ENCODE data around the gene SLC13A4.
"Not testable (repeated sequence)": the region's sequence is repeated elsewhere in the genome, so short reads cannot be mapped to it uniquely, and the experiment has no call there.

The SLC13A4 gene, protein sequence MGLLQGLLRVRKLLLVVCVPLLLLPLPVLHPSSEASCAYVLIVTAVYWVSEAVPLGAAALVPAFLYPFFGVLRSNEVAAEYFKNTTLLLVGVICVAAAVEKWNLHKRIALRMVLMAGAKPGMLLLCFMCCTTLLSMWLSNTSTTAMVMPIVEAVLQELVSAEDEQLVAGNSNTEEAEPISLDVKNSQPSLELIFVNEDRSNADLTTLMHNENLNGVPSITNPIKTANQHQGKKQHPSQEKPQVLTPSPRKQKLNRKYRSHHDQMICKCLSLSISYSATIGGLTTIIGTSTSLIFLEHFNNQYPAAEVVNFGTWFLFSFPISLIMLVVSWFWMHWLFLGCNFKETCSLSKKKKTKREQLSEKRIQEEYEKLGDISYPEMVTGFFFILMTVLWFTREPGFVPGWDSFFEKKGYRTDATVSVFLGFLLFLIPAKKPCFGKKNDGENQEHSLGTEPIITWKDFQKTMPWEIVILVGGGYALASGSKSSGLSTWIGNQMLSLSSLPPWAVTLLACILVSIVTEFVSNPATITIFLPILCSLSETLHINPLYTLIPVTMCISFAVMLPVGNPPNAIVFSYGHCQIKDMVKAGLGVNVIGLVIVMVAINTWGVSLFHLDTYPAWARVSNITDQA

DNA sequence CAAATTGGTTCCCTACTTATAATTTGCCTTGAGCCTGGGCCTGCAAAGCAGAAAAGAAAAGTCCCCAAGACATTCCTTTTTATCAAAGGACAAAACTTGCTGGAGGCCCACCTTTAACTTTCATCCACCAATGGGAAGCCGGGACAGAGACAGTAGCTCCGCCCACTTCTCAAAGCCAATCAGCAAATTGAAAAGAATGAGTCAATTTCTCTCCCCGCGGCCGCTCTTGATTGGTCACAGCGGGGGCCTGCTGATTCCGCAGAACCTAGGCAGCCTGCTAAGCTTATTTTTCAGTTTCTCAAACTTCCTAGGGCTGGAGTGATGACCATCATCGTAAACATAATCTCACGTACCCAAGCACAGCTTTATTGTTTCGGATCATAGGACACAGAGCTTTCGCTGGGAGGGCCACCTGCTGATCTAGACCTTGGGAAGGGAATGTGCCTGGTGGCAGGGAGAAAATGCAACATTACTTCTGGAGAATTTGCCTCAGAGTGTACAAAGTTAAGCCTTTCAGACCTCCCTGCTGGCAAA, at the start of gene SLC13A4:
Gene SLC13A4 (minus strand): TSS at position 51 of the 534 bp plus-strand sequence. CDS start 690 bp downstream, outside the sequence.
- DNase-seq = no peak

DNA sequence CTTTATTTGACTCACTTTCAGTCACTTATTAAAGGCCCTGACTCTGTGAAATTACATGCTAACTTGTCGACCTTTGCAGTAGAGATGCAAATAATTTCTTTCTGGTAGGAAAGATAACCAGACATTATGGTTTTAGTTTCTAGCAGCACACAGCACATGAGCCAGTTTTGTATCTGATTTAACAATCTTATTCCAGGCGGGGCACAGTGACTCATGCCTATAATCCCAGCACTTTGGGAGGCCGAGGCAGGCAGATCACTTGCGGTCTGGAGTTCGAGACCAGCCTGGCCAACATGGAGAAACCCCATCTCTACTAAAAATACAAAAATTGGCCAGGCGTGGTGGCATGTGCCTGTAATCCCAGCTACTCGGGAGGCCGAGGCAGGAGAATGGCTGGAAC, 47.9 kb upstream of the SLC13A4 start:
- not testable (repeated sequence) for DNase-seq

DNA sequence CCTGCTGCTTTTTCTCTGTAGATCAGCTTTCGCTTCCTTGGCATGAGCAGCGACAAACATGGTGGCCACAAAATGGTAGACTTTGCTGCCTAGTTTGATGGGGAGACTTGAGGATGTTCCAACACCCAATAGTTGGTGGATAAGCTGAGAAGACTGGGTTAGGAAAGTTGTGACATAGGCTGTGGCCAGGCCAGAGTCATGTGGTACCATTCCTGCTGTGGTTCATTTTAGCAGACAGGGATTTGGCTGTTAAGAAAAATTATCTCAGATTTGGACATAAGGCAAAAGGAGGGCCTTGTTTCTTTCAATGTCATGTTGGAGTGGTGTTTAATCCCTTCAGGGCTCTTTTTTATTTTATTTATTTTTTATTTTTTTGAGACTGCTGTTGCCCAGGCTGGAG, 47.2 kb upstream of the SLC13A4 start:
- DNase-seq = no peak

DNA sequence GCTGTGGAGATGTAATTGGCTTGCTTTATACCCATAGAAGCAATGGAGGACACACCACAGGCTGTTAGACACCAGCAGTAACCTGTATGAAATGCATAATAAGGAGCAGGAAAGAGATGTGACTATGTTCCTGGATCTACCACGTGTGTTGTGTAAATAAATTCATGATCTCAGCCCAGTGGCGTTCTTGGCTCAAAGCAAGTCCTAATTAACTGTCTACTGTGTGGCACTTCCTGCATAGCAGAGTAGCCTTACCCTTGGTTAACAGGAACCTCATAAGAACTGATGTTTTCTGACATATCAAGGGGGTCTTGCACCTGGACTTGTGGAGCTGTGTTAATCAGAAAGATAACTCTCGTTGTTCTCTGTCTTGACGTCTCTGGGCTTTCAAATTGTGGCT, 46.3 kb upstream of the SLC13A4 start:
- peak in 1 of 2 experiments; percentile 55 for DNase-seq

DNA sequence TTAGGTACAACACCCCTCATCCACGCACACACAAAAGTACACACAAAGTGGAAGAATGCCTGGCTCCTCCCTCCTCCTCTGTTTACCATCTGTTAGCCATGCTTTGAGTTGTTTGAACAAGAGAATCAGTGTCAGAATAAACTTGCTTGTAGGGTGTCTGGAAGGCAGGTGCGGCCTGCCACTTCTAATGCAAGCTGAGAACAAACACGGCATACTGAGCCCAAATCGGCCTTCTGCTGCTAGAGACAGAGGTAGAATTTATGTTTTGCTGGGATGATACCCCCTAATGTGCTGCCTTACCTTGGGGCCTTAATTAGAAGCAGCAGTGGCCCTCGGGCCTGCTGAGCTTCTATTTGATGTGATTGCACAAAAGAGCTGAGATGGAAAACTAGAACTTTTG, 45.5 kb upstream of the SLC13A4 start:
- peak in 1 of 2 experiments; percentile 50 for DNase-seq

DNA sequence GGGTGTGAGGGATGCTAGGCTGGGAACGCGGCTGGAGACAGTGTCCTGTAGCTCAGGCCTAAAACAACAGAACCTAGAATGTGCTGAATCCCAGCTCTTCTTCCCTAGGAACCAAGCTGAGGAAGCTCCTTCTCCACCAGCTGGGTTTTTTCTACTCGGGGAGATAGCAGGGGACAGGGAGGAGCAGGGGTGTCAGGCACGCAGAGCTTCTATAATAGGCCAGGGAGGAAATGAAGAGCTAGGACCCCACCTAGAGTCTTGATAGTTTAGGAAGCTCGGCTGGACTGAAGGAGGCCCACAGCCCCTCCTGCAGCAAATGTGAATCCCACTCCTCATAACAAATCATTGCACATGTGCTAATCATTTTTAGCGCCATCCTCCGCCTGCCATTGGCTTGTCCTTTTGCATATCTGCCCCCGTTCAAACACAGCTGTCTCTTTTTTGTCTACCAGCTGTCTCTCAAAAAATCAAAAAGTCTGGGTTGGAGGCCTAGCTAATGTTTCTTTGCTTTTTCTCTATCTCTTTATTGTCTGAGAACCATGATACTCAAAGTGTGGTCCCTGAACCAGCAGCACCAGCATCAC, 44.7 kb upstream of the SLC13A4 start:
- peak in 1 of 2 experiments; percentile 9 for DNase-seq

DNA sequence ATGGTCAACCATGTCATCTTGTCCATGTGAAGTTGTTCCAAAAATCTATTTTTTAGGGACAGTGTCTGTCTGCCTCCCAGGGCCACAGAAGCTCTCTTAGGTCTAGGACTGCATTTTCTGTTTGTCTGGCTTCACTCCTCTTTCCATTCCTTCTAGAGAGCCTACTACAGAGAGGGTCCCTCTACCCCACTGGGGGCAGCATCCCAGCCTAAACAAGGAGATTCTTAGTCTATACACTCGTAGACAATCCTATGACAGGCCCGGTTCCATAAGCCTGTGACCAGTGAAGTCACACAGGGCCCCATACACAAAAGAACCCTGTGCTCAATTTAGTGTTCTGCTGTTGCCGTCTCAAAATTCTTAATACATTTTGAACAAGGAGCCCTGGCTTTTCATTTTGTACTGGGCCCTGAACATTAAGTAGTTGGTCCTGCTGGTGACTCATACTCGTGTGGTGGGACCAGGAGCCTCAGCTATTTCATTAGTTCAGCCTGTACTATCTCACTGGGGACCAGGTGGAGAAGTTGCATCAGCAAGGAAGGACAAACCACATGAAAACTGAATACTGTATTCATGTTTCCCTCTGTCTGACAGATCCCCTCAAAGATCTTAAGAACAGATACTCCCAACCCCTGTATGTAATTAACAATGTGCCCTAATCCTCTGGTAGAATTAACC, 44.1 kb upstream of the SLC13A4 start:
- DNase-seq = no peak

DNA sequence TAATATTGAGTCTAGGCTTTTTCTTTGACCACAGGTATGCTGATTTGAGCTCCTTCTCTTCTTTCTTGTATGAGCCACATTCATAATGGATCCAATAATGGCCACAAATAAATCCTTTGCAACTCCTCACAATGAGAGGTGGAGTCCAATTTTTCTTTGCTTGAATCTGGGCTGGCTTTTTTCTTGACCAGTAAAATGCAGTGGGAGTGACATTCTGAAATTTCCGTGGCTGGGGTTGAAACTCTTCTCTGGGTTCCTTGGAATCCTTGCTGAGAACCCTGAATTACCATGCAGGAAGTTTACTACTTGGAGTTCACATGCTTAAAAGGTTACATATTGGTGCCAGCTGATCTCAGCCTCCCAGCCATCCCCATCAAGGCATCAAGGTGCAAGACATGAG, 43.1 kb upstream of the SLC13A4 start:
- no peak for DNase-seq

DNA sequence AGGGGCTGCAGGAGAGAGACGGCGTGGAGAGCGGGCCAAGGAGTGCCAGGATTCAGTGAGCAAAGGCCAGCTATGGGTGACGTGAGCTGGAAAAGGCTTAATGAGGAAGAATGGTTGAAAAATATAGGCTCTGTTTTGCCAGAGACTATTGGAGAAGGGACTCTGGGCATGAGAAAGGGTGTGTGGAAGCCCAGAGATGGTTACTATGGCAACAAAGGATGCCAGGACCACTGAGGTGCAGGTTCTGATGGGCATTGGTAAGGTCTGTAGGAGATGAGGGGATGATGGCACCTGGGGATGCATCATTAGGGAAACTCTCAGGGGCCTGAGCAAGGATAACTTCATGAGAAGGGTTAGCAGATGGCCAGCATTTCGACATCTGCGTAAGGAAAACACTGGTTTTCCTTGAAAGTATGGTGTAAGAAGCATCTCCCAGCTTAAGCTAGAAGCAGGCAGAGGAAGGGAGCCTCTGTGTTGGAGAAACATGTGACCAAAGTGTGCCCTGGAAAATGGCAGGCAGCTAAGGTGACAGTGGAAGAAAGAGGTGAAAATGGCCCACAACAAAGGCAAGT, 42.2 kb upstream of the SLC13A4 start:
- DNase-seq = no peak

DNA sequence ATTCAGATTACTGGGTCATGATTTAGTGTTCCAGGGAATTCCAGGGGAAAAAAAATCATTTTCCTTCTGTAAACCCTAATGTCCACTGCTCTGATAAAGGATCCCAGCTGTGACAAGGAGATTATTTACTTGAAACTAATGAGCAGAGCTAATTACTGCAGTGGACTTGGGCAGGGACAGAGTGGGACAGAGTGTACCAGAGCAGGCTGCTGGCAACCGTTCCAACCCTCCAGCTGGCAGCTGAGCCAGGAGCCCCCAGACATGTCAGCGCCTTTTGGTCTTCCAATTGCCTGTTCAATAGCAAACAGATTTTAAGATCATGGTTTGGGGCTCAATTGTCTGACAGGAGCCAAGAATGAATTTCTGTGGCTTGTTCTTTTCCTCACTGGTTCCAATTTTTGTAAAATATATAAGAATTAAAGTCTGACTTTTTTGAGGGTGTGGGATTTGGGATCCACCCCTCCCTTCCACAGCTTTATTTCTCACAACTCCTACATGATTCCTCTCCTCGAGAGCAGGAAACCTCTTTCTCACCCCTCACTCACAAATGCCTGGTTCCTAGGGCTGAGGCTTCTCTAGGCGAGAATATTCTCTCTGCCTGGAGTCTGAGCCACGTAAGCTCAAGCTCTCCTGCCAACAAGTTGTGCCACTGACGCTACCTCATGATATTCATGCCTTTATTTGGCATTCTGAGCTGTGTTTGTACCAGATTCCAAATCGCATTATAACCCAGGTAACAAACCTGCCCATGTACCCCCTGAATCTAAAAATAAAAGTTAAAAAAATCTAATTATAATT, 41.2 kb upstream of the SLC13A4 start:
- peak in 1 of 2 experiments; percentile 48 for DNase-seq

DNA sequence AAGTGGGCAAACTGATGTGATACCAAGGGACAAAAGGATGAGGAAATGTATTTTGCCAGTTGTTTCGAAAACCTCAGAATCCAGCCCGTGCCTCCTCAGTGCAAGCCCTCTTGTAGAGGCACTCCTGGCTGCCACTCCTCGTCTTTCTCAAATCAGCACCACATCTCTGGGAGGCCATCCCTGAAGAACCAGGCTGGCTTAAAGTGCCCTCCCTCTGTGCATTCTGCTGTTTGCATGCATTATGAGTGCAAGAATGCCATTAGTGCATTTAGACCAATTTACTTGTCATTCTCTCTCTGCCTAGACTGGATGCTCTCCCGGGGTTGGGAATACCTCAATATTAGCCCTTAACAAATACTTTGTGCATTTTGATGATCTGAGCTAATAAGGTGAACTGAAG, 40.5 kb upstream of the SLC13A4 start:
- DNase-seq = no peak

DNA sequence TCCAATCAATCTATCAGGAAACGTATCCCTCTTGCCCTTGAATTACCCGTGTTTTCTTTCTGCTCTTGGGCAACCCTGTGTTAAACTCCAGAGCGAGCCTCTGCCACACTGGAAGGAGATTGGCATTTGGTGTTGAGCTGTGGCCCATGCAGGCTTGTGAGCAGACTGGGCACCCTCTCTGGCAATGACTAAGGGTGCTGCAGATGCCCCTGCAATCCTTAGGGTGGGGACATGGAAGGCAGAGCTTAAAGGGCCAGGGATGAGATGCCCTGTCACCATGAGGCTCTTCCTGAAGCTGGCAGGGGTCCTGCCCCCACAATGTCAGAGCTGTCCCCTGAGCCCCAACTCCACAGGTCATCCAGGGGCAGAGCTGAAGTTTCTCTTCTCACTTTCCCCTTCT, 40.1 kb upstream of the SLC13A4 start:
- no peak for DNase-seq

DNA sequence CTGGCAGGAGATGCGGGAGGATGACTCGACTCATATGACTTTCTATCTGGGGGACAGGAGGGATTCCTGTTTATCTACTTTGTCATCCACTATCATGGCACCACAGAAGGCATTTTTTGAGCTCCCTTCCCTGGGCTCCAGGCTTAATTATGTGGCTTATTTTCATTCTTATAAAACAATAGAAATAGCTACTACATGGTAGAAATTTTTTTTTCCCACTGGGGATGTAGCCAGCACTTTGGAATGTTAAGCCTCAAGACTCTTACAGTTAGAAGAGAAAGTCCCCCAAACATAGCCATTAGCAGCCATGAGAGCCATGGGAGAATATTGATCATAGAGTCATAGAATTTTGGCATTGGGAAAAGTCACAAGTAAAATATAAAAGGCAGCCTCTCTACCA, 35.3 kb upstream of the SLC13A4 start:
- no peak for DNase-seq

DNA sequence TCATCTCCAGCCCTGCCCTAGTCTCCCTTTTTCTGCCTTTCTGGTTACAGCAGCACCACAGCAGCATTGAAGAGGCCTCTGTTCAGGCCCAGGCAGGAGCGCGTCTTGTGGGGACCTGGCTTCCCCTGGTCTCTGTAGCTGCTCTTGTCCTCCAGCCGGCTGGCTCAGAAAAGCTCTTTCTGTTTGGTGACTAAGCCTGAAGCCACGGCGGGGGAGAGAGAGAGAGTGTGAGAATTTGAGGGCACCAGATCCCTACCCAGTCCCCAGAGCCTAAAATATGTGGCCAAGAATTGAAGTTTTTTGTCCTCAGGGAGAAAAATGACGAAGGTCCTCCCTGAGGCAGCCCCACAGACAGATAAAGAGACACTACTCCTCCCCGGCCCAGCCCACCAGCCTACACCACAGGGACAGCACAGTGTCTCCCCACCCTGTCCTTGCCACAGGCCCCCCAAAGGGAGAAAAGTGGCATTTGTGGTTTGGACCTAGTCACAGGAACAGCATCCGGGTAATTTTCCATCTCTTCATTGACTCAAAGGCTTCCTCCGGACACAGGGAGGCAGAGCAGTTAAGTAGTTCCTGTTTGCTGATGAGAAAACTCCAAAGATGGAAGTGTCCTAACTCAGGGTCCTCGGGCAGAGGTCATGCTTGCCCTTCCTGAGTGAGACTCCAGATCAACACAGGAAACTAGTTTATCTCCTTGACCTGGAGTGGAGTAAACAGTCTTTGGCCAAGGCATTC, 33.9 kb upstream of the SLC13A4 start:
- no peak for DNase-seq

DNA sequence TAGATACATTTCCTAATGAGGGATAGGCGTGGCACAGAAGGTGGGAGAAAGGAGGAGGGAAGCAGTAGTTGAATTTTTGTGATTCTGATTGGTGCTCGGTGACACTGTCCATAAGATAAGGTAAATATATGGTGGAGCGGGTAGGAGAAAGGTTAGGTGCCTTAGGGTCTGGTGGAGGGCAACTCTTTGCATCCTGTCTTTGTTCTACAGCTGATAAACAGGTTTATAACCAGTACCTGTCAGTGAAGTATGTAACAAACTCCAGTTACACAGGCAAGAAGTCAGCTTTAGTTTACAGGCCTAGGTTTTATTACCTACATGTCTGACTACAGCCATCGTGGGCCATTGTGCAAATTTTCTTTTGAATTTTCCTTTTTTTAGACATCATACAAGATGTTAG, 31.5 kb upstream of the SLC13A4 start:
- DNase-seq = no peak

DNA sequence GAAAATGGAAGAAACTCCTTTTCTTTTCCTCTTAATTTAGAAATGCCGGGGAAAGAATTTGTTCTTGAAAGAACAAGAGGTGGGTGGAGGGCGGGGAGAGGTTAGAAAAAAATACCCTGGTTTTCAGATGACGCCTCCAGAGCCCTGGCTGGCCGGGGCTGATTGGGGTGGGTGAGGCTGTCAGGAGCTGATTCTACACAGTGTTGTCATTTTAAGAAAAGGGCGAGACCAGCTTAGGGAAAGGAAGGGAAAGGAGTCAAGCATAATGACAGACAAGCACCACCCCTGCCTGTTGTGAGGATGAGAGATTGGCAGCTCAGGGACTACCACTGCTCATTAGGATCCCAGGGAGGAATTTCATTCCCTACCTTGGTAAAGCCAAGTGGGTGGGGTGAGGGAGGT, 30.5 kb upstream of the SLC13A4 start:
- no peak for DNase-seq

DNA sequence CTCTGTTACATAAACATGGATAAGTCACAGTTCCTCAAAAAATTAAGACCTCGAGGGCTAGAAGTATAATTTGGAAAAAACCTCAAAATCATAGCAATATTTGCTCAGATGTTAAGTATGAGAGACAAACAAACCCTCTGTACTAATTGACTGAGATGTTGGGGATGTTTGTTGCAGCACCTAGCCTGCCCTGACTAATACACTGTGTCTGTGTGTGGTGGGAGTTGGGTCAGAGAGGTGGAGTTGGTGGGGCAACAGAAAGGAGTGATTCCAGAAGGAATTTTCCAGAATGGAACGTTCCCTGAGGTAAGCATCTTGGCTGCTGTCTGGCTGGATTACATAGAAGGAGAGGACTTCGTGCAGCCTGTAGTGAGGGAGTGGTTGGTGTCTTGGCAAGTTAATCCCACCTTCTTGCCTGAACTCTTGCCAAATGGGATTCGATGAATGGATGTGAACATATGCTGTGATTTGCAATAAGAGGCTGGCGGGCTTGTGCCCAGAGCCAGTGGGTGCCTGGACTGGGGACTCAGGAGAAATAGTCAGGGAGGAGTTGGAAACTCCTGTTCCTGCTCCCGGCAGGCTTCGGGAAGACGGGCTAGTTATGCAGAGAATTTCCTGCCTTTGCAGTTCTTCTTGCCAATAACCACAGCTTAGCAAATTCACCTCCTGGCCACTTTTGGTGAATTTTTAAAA, 29.9 kb upstream of the SLC13A4 start:
- peak; percentile 72 to 93 for DNase-seq

DNA sequence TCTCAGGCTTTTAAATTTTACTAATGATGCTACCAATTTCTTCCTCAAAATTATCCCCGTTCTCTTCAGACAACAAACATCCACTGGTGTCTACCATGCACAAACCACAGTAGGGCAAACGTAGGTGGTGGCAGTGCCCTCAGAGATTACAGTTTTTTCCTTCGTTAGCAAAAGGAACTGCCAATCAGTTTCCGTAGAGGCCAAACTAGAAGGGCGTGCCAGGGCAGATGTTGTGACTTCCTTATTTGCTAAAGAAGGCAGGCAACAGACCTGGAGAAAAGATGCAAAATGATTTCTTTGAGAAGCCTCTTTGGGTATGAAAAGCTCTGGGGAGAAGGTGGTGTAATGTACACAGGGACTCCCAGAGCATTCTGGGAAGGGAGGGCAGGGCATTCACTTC, 28.2 kb upstream of the SLC13A4 start:
- no peak for DNase-seq

DNA sequence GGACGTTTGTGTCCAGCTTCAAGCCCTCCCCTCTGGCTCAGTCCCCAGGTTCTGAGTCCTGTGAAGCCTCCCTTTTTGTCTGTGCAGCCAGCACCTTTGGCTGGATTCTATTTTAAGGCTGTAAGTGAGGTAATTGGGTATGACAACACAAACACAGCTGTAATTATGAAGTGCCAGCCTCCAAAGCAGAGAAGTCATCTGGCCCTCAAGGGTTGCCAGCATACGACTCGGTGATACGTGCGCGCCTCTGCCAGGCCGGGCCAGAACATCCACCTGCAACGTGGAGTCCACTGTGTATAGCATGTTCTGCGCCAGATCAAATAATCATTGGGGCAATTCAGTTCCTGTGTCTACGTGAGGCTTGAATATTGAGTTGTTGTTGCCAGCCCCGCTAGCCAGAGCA, 27.4 kb upstream of the SLC13A4 start:
- DNase-seq = peak; percentile 41 to 69

DNA sequence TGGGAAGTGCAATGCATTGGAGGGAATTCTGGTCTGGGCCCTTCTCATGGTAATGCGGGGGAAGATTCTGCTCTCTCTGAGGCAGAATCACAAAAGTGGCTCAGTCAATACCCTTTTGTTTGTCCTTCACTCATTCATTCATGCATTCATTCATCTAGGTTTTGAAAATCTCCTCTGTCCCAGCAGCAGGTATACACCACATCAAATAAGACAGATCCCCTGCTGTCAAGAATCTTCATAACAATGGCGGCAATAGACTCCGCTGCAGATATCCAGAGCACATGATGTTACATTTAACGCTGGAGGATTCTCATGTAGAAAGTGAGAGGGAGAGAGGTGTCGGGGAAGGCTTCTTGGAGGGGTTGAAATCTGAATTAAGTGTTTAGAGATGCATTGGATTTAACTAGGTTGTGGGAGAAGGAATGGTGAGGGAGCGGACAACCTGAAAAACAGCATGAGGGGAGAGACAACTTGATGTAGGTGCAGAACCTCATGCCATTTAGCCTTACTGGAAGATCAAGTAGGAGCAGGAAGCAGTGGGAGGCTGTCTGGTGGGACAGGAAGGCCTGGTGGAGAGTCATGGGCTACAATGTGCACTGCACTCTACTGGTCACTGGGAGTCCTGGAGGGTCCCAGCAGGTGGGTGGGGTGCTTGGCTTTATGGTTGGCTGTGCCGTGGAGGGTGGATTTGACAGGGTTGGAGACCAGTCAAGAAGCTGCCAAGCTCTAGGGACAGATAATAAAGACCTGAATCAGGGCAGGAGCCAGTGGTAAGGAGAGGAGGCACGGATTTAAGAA, 25.8 kb upstream of the SLC13A4 start:
- no peak for DNase-seq
